ENCODE results near the gene IL3. TPM values are rescaled to one million over a fixed set of nuclear protein-coding genes. Genes with fewer than 3 reads are reported as not detected.
A peak's percentile ranks its signal among the peaks of the same experiment; 100 is the strongest.

The IL3 gene
- total RNA-seq: not detected in 2 replicates
- long read RNA-seq: 0 reads

GRCh38 chr5:132060501-132061161 lies at the start of gene IL3:
Gene IL3 (plus strand): TSS chr5:132060655. CDS start chr5:132060707, 52 bp downstream.
- no peaks in the 10 kb centered on the region for H3K9me3 Mint-ChIP-seq (ENCODE audit: low read depth)
- no peak for TF ChIP-seq CTCF (IDR thresholded peaks at IDR 0.05; ENCODE audit: unreplicated experiment)
- no peaks in the 10 kb centered on the region for H3K27me3 Mint-ChIP-seq
- DNase-seq (ENCODE audit: low spot score, unreplicated experiment): no peak
- no peak within 1 kb of the TSS for H3K27ac Mint-ChIP-seq
- H3K4me1 Mint-ChIP-seq (ENCODE audit: low read depth): no peaks in the 10 kb centered on the region
- H3K36me3 Mint-ChIP-seq (ENCODE audit: insufficient read depth): no peaks in the 10 kb centered on the region
- no peak within 1 kb of the TSS for H3K4me3 Mint-ChIP-seq (ENCODE audit: low read depth)

- H3K27ac Mint-ChIP-seq: no peak overlapping the region
- no peak for DNase-seq (ENCODE audit: low spot score, unreplicated experiment)
- peaks cover 6% of the 10 kb centered on the region for H3K4me1 Mint-ChIP-seq (ENCODE audit: low read depth)
- H3K9me3 Mint-ChIP-seq (ENCODE audit: low read depth): no peaks in the 10 kb centered on the region
- no peak for TF ChIP-seq CTCF (IDR thresholded peaks at IDR 0.05; ENCODE audit: unreplicated experiment)
- H3K4me3 Mint-ChIP-seq (ENCODE audit: low read depth): peak overlapping the region; percentile 67
- H3K27me3 Mint-ChIP-seq: peaks cover 56% of the 10 kb centered on the region
- H3K36me3 Mint-ChIP-seq (ENCODE audit: insufficient read depth): no peaks in the 10 kb centered on the region
These were observed 49.4 kb upstream of the IL3 start for GRCh38 chr5:132010989-132011621.

- Mint-ChIP-seq H3K27ac (no peak within 1 kb of the TSS), H3K27me3 (peaks cover 62% of the 10 kb centered on the region), H3K4me3 (ENCODE audit: low read depth) (peak within 1 kb of the TSS; percentile 67), H3K36me3 (ENCODE audit: insufficient read depth) (no peaks in the 10 kb centered on the region), H3K9me3 (ENCODE audit: low read depth) (no peaks in the 10 kb centered on the region), H3K4me1 (ENCODE audit: low read depth) (peaks cover 6% of the 10 kb centered on the region)
- DNase-seq (ENCODE audit: low spot score, unreplicated experiment): no peak
- TF ChIP-seq CTCF (IDR thresholded peaks at IDR 0.05; ENCODE audit: unreplicated experiment): no peak
These were observed 48.7 kb upstream of the IL3 start, which contains the start of gene ACSL6 for GRCh38 chr5:132011622-132012343. Gene ACSL6 (minus strand): TSS chr5:132011658. CDS start chr5:132011553, 105 bp downstream.

GRCh38 chr5:132012371-132013005 lies 48.0 kb upstream of the IL3 start:
- no peak overlapping the region for H3K27ac Mint-ChIP-seq
- peak; percentile 84 for DNase-seq (ENCODE audit: low spot score, unreplicated experiment)
- no peaks in the 10 kb centered on the region for H3K36me3 Mint-ChIP-seq (ENCODE audit: insufficient read depth)
- H3K4me1 Mint-ChIP-seq (ENCODE audit: low read depth): peaks cover 6% of the 10 kb centered on the region
- peak overlapping the region; percentile 28 for H3K4me3 Mint-ChIP-seq (ENCODE audit: low read depth)
- H3K9me3 Mint-ChIP-seq (ENCODE audit: low read depth): no peaks in the 10 kb centered on the region
- no peak for TF ChIP-seq CTCF (IDR thresholded peaks at IDR 0.05; ENCODE audit: unreplicated experiment)
- peaks cover 69% of the 10 kb centered on the region for H3K27me3 Mint-ChIP-seq
